Parathyroid adenoma (tissue), 2 donors: ENCODE results near the gene GIPC3.
A peak's percentile ranks its signal among the peaks of the same experiment; 100 is the strongest.

Source experiments
- H2AFZ ChIP-seq: fragments of 300-600 bp; sonication (generic); one replicate; pipeline ENCODE4 v1.7.0; 2017; ENCODE audit warnings: antibody characterized with exemption, mild to moderate bottlenecking
- H3K27ac ChIP-seq: fragments of 300-600 bp; sonication (generic); one replicate; pipeline ENCODE4 v1.7.0; 2017
- H3K27me3 ChIP-seq: fragments of 300-600 bp; sonication (generic); one replicate; pipeline ENCODE4 v1.7.0; 2017; ENCODE audit warnings: low read length; ENCODE audit not compliant: control insufficient read depth, insufficient read depth
- H3K36me3 ChIP-seq: fragments of 300-600 bp; sonication (generic); one replicate; pipeline ENCODE4 v1.7.0; 2017; ENCODE audit warnings: low read length; ENCODE audit not compliant: control insufficient read depth, insufficient read depth
- H3K4me1 ChIP-seq: fragments of 300-600 bp; sonication (generic); one replicate; pipeline ENCODE4 v1.7.0; 2017; ENCODE audit warnings: control low read depth
- H3K4me2 ChIP-seq: fragments of 300-600 bp; sonication (generic); one replicate; pipeline ENCODE4 v1.7.0; 2017; ENCODE audit warnings: low read length
- H3K4me3 ChIP-seq: fragments of 300-600 bp; sonication (generic); one replicate; pipeline ENCODE4 v1.7.0; 2017; ENCODE audit warnings: low read depth, low read length
- H3K79me2 ChIP-seq: fragments of 300-600 bp; sonication (generic); one replicate; pipeline ENCODE4 v1.7.0; 2017; ENCODE audit warnings: control low read depth
- H3K9ac ChIP-seq: fragments of 300-600 bp; sonication (generic); one replicate; pipeline ENCODE4 v1.7.0; 2017; ENCODE audit warnings: mild to moderate bottlenecking
- H3K9me3 ChIP-seq: fragments of 300-600 bp; sonication (generic); one replicate; pipeline ENCODE4 v1.7.0; 2017; ENCODE audit warnings: low read length; ENCODE audit not compliant: control insufficient read depth
- TF ChIP-seq, protein P1 (sequence below): fragments of 300-600 bp; sonication (generic); IDR thresholded peaks from one replicate; pipeline ENCODE4 v1.7.0; 2017; ENCODE audit warnings: antibody characterized with exemption, mild to moderate bottlenecking
- donor health status: primary hyperparathyroidism.

Gene GIPC3

DNA sequence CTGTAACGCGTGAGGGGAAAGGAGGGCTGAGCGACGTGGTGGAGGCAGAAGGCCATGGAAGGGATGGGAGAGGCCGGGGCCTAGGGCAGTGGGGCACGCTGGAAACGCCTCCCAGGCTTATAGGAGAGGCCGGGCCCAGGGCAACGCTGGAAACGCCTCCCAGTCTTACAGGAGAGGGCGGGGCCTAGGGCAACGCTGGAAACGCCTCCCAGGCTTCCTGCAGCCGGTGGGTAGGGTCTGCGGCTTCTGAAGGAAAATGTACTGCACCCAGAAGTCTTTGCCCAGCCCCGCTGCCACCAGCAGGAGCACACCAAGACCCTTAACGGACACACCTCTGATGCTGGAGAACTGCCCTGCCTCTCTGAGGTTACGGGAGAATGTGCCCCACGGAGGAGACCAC, 32.2 kb downstream of the GIPC3 start:
- Histone ChIP-seq H3K4me3 (no peak overlapping the region), H3K27me3 (no peaks in the 10 kb centered on the region), H3K36me3 (no peaks in the 10 kb centered on the region), H2AFZ (no peak overlapping the region), H3K27ac (no peak overlapping the region), H3K4me2 (no peak overlapping the region), H3K9ac (no peak overlapping the region), H3K79me2 (no peaks in the 10 kb centered on the region), H3K9me3 (no peaks in the 10 kb centered on the region), H3K4me1 (peaks cover 9% of the 10 kb centered on the region)
- TF ChIP-seq, protein P1, sequence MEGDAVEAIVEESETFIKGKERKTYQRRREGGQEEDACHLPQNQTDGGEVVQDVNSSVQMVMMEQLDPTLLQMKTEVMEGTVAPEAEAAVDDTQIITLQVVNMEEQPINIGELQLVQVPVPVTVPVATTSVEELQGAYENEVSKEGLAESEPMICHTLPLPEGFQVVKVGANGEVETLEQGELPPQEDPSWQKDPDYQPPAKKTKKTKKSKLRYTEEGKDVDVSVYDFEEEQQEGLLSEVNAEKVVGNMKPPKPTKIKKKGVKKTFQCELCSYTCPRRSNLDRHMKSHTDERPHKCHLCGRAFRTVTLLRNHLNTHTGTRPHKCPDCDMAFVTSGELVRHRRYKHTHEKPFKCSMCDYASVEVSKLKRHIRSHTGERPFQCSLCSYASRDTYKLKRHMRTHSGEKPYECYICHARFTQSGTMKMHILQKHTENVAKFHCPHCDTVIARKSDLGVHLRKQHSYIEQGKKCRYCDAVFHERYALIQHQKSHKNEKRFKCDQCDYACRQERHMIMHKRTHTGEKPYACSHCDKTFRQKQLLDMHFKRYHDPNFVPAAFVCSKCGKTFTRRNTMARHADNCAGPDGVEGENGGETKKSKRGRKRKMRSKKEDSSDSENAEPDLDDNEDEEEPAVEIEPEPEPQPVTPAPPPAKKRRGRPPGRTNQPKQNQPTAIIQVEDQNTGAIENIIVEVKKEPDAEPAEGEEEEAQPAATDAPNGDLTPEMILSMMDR: no peak

DNA sequence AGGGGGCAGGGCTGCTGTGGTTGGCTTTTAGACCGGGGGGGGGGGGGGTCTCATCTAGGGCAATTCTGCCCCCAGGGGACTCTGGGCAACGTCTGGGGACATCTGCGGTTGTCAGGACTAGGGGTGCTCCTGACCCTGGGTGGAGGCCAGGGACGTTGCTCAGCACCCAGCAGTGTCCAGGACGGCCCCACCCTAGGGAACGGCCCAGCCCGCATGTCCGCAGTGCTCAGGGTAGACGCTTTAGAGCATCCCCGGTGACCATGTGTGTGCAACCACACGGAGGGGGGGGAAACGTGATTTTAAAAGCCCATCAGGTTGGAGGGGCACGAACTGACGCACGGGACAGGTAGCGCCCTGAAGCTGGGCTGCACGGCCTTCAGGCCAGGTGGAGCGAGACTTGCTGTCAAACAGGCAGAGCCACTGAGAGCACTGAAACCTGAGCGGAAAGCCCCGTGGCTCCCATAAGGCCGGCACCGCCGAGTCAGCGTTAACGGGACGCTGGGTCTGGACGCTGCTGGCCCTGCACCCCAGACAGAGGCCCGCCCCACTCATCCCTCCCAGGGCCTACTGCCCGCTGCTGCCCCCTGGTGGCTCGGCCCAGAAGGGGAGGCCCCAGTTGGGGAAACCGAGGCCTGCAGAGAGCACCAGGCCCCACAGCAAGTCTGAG, 33.0 kb downstream of the GIPC3 start:
- Histone ChIP-seq H3K79me2 (no peaks in the 10 kb centered on the region), H3K4me1 (peaks cover 9% of the 10 kb centered on the region), H3K9me3 (no peaks in the 10 kb centered on the region), H3K27ac (peak overlapping the region; percentile 64), H3K36me3 (no peaks in the 10 kb centered on the region), H3K4me3 (peak overlapping the region; percentile 35), H3K27me3 (no peaks in the 10 kb centered on the region), H3K4me2 (peak overlapping the region; percentile 58), H2AFZ (peak overlapping the region; percentile 63), H3K9ac (no peak overlapping the region)
- TF ChIP-seq, protein P1: peak; percentile 98

DNA sequence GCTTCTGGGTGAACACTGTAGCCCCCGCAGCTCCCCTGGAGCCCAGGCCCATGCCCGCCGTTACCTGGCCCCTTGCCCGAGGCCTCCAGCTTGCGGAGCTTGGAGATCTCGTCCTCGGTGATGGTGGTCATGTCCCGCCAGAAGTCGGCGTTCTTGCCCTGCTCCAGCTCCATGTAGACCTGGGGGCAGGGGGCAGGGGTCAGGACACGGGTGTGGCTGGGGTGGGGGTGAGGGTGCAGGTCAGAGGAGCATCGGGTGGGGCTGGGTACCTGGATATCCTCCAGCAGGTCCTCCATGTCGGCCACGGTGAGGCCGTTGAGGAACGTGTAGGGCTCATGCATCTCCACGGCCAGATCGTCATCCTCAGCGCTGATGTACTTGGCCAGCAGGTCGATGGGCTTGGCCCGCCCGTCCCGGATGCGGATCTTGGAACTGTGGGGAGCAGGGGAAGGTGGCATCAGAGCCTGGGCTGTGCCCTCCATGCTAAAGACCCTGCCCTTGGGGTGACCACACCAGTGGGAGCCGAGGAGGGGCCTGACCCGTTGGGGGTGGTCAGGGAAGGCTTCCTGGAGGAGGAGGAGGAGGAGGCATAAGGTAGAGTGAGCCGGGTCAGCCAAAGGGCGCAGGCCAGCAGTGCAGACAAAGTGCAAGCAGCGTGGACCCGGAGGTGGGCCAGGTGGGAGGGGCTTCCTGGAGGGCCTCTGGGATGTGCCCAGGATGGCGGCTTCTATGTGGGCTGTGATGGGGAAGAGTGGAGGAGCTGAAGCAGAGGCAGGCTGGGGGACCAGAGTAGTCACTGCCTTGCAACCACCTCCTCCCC, 33.7 kb downstream of the GIPC3 start:
- Histone ChIP-seq H3K79me2 (no peaks in the 10 kb centered on the region), H3K36me3 (no peaks in the 10 kb centered on the region), H2AFZ (no peak overlapping the region), H3K4me2 (no peak overlapping the region), H3K27ac (peak overlapping the region; percentile 64), H3K4me1 (peaks cover 9% of the 10 kb centered on the region), H3K4me3 (no peak overlapping the region), H3K9me3 (no peaks in the 10 kb centered on the region), H3K9ac (no peak overlapping the region), H3K27me3 (no peaks in the 10 kb centered on the region)
- TF ChIP-seq, protein P1: peak; percentile 43

DNA sequence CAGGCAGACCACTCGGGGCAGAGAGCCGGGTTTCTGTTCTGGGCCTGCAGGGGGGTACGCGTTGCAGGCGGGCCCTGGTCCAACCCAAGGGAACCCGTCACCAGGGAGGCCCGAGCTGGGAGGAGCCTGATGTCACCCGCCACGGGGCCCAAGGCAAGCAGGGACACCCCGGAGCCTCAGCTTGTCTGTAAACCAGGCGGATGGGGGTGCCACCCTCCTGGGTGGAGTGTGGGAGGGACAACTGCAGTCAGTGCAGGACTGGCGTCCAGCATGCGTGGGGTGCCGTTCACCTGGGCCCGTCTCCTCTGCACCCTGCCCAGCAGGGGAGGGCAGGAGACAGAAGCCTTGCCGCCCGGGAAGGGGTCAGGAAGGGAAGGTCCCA, 34.3 kb downstream of the GIPC3 start:
- Histone ChIP-seq H3K9me3 (no peaks in the 10 kb centered on the region), H3K36me3 (no peaks in the 10 kb centered on the region), H2AFZ (no peak overlapping the region), H3K27me3 (no peaks in the 10 kb centered on the region), H3K4me1 (peaks cover 9% of the 10 kb centered on the region), H3K27ac (no peak overlapping the region), H3K79me2 (no peaks in the 10 kb centered on the region), H3K4me2 (no peak overlapping the region), H3K9ac (no peak overlapping the region), H3K4me3 (no peak overlapping the region)
- TF ChIP-seq, protein P1: no peak
